Suppressor macrophage treated with lipopolysaccharide for 4 hours (primary cell): ENCODE measurements around the gene RRBP1.
A peak's percentile ranks its signal among the peaks of the same experiment; 100 is the strongest.

Source experiments
- DNase-seq: peaks from one replicate; pipeline ENCODE4 v3.0.0-alpha.2; 2020

Gene RRBP1

DNA sequence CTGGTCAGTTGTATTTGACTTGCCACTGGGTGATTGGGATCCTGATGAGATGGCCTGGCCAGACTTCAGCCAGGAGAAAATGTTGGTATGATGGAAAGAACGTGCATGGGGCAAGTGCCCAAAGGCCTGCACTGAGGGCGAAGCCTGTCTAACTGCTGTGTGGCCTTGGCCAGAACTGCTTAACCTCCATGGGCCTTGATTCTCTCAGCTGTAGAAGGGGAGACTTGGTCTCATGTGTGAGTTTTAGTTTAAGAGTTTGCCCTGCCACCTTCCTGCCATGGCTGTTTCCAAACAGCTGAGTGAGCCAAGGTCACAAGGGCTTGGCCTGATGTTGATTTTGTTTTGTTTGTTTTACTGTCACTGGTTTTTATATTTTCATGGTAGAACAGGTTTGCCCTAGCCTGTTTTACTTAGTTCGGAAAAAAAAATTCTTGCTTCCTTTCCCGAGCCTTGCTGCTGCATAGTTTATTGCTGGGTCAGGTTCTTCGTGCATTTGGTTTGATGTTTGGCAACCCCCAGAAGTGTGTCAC is 76.8 kb downstream of the RRBP1 start:
- DNase-seq, result no peak

DNA sequence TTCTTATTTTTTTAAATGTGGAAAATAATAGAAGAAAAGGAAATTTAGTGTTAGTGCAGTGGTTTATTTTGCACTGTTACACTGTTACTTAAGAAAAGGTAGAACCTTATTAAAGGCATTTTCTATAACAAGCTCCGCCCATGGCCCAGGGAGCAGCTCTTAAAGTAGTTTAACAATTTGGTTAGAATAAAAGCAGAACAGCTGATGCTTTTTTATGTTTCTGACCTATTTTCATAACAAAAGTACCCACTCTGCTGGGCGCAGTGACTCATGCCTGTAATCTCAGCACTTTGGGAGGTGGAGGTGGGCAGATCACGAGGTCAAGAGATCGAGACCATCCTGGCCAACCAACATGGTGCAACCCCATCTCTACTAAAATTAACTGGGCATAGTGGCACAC is 79.5 kb downstream of the RRBP1 start:
- no peak for DNase-seq

GRCh38 chr20:17601957-17602356 is 80.1 kb downstream of the RRBP1 start:
- no peak for DNase-seq

DNA sequence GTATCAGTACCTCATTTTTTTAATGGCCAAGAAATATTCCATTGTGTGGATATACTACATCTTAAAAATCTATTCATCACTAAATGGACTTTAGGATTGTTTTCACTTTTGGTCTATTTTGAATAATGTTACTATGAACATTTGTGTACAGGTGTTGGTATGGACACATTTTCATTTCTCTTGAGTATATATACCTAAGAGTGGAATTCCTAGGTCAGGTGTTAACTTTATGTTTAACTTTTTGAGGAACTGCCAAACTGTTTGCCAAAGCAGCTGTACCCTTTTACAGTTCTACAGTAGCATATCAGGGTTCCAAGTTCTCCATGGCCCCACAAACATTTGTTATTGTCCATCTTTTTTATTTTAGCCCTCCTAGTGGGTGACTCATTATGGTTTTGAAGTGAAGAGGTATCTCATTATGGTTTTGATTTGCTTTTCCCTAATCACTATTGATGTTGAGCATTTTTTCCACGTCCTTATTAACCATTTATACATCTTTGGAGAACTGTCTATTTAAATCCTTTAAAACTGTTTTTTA is 84.0 kb downstream of the RRBP1 start:
- no peak for DNase-seq

DNA sequence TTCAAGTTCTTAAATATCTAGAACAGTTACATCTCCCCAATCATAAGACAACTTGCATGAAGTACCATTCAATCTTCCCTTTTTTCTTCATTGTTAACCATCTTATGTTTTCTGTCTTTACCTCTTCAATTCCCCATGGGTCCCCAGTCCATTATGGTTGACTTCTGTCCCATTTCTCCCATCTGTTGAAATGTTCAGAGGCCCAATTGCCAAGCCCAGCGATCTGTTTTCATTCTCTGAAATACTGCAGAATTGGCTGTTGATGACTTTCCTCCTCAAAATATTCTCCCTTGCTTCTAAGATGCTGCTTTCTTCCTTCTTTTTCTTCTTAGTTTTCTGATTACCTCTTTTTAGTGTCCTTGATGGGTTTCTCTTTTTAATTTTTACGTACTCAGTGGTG is 86.2 kb downstream of the RRBP1 start:
- no peak for DNase-seq

DNA sequence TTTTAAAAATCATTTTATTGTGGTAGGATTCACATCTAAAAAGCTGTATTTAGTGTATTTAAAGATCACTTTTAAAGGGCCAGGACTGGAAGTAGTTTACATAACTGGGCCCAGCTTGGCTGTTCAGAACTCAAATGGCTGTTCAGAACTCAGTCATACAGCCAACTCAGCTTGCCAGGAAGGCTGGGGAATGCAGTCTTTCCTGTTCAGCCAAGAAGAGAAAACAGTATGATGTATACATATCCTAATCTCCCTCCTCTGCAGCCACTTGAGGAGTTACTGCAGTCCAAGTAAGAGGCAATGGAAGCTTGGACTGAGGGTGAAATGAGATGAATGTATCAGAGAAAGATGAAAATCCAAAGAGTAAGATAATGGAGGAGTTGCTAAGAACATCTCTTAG is 87.6 kb downstream of the RRBP1 start:
- DNase-seq, result no peak

- no peak for DNase-seq
Measured at GRCh38 chr20:17593902-17594301, 88.1 kb downstream of the RRBP1 start.

DNA sequence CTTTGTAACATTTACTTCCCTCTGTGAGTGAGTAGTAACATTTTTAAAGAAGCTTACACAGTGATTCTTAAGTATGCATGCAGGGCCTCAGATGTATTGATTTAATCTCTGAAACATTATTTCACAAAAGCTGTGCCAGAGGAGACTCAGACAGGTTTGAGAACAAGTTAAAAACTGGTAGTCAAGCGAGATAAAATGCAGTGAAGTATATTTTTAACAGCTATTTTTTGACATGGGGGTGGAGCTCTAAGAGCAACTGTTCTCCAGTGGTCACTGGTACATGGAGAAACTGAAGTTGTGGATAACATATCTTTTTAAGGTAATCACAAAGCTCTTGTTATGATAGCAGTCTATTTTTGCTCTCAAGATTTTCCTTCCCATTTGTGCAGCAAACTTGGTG is 91.8 kb downstream of the RRBP1 start:
- DNase-seq, result no peak

- DNase-seq, result no peak
Measured at GRCh38 chr20:17589161-17589834, 92.7 kb downstream of the RRBP1 start.

- no peak for DNase-seq
Measured at GRCh38 chr20:17587824-17588223, 94.2 kb downstream of the RRBP1 start.

DNA sequence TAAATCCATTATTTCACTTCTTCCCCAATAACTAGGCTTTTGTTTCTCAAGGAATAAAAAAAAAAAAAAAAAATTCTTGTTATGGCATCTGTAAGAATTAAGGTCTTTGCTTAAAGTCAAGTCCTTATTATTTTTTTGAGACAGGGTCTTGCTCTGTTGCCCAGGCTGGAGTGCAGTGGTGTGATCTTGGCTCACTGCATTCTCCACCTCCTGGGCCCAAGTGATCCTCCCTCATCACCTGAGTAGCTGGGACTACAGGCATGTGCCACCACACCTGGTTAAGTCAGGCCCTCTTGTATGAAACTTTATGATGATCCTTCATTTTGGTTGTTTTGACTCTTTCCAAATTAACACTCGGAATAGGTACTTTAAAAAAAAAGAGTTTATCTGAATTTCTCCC is 94.9 kb downstream of the RRBP1 start:
- DNase-seq, result no peak

GRCh38 chr20:17586250-17586649 is 95.8 kb downstream of the RRBP1 start:
- no peak for DNase-seq

DNA sequence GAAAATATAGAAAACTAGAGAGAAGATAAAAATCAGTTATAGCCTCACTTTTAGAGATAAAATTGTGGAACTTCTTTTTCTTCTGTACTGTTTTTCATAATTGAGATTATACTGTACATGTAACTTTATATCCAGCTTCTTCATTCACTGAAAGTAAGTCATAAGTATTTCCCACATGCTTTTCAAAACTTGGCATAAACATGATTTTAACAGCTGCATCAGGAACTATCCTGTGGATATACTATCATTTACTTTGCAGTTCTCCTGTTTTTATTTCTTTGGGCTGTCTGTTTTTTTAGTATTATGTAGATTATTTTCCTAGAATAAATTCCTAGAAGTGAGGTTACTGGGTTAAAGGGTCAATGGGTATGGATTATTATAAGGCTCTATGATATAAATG is 97.4 kb downstream of the RRBP1 start:
- no peak for DNase-seq

DNA sequence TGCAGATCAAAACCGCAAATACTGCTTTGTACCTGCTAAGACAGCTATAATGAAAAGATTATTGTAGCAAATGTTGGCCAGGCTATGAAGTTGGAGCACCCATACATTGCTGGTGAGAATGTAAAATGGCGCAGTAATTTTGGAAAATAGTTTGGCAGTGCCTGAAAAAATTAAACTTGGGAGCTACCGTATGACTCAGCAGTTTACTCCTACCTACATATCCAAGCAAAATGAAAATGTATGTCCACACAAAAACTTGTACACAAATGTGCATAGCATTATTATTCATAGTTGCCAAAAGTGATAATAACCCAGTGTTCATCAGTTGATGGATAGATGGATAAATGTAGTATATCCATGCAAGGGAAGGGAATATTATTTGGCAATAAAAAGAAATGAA is 98.9 kb downstream of the RRBP1 start:
- no peak for DNase-seq

DNA sequence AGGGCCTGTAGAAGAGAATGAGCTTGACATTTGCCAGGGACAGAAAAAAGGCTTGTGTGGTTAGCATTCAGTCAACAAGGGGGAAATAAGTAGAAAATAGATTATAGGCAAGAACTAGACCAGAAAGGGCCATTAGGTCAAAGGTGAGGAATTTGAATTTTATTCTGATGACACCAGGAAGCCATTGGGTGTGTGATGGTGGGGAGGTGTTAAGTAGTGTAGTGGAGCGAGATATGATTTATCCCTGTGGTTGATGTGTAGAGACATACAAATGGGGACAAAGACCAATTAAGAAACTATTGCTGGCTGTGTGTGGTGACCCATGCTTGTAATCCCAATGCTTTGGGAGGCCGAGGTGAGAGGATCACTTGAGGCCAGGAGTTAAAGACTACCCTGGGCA is 101.1 kb downstream of the RRBP1 start:
- no peak for DNase-seq

DNA sequence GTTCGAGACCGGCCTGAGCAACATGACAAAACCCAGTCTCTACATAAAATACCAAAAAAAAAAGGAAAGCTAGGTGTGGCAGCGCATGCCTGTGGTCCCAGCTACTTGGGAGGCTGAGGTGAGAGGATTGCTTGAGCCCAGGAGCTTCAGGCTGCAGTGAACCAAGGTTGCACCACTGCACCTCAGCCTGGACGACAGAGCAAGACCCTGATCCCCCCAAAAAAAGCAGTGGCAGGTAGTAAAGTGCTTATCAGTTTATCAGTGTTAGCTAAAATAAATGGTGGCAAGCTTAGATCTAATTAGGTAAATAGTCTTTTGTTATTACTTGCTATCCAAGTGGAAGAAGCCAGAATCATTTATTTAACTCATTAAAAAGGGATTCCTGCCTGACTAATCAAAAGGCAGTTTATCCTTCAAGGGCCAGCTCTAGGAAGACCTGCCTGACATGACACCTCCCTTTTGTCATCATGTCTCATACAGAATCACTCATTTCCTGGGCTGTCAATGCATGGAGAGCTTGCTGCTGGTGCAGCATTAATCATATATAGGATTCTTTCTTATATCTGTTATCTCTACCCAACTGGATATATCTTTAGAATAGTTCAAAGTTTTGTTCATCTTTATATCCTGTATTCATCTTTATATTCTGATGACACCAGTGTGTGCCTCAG is 102.5 kb downstream of the RRBP1 start:
- no peak for DNase-seq

- DNase-seq, result no peak
Measured at GRCh38 chr20:17576215-17576614, 105.8 kb downstream of the RRBP1 start.

DNA sequence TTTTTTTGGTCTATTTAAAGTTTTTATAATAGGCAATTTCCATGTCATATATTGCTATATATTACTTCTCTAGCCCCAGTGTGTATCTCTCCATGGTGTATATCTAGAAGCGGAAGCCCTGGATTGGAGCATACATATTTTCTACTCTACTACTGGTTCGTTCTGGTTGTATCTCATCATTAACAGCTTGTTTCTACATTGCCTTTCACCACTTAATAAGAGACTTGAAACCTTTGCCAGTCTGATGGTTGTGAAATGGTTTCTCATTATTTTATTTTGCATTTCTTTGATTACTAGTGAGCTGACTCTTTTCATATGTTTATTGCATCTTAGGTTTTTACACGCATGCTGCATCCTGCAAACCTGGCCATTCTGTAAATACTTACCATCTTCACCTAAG is 108.6 kb downstream of the RRBP1 start:
- DNase-seq, result no peak

DNA sequence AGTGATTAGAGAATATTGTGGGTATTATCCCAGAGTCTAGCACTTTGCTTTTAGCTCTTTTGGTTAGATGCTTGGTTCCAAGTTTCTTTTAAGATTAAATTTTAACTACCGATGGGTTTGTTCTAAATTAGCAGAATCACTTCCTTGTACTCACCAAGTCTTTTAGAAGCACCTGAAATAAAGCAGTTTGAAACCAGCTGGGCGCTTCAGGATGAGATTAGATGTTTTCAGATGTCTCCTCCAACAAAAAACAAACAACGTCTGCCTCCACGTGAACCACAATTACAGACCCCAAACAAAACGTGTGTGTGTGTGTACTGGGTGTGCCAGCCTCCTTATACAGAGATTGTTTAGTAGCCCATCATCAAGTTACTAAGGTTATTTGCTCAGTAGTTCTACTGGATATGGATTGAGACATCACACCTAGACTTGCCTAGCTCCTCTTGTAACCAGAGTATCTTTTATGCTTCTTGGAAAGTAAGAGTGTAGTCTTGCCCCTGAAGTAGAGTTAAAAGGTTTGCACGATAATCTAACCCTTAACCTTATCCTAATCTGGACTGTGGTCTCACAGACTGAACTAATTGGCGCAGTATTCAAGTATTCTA is 109.9 kb downstream of the RRBP1 start:
- DNase-seq, result no peak

GRCh38 chr20:17571153-17571527 is 110.9 kb downstream of the RRBP1 start:
- peak; percentile 35 for DNase-seq

GRCh38 chr20:17570347-17571152 is 111.5 kb downstream of the RRBP1 start:
- DNase-seq, result peak; percentile 38

- peak; percentile 93 for DNase-seq
Measured at GRCh38 chr20:17569616-17570346, 112.3 kb downstream of the RRBP1 start, which contains the start of gene DSTN. Gene DSTN, plus strand, starts transcription at chr20:17570075. Its CDS starts 134 bp downstream, at chr20:17570209.
